ENCODE data around the gene CLEC1A.

CLEC1A gene

DNA sequence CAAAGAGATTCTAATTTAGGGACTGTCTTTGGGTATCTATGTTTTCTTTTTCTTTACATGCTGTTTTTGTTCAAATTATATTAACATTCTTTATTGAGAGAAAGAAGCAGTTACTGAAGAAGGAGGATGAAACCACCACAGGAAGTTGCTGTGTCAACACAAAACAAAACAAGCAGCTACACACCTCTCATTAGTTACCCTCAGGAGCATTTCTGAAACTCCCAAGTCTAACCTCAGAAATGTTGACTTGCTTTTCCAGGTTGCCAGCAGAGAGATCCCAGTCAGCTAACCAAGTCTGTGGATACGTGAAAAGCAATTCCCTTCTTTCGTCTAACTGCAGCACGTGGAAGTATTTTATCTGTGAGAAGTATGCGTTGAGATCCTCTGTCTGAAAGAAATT, 33.5 kb downstream of the CLEC1A start:
- Histone ChIP-seq H2BK12ac (ENCODE audit: low read length) (no peak overlapping the region), H3K4me2 (ENCODE audit: insufficient read depth, low read length, poor library complexity, severe bottlenecking) (no peak overlapping the region), H3K27me3 (ENCODE audit: control insufficient read depth in 3 of 3, insufficient read depth in 3 of 3, low read depth in 1 of 3, low read length in 3 of 3) (no peaks in the 10 kb centered on the region), H3K14ac (ENCODE audit: low read length) (no peak overlapping the region), H2BK15ac (ENCODE audit: low read length) (no peak overlapping the region), H3K4me1 (ENCODE audit: control insufficient read depth in 2 of 2, insufficient read depth in 1 of 2, low read depth in 1 of 2, low read length in 2 of 2) (peaks cover 0 to 2% of the 10 kb centered on the region in 2 donors), H3K9me3 (replicated peaks in 1 of 2; ENCODE audit: control insufficient read depth in 2 of 2, insufficient read depth in 1 of 2, low read depth in 1 of 2, low read length in 2 of 2) (no peaks in the 10 kb centered on the region), H3K27ac (replicated peaks; ENCODE audit: low read length) (no peak overlapping the region), H3K9ac (ENCODE audit: low read depth, low read length, poor library complexity) (no peak overlapping the region), H3K79me1 (ENCODE audit: low read depth, low read length) (no peaks in the 10 kb centered on the region), H4K91ac (ENCODE audit: low read depth, low read length, poor library complexity) (no peak overlapping the region), H2AK5ac (ENCODE audit: low read depth, low read length) (no peak overlapping the region), H3K36me3 (replicated peaks in 1 of 2; ENCODE audit: control insufficient read depth in 2 of 2, insufficient read depth in 2 of 2, low read length in 2 of 2) (no peaks in the 10 kb centered on the region), H3K18ac (ENCODE audit: low read length) (no peak overlapping the region), H3K23ac (ENCODE audit: low read depth, low read length, poor library complexity) (no peak overlapping the region), H4K8ac (ENCODE audit: low read depth, low read length) (no peak overlapping the region), H3K4me3 (ENCODE audit: low read length in 2 of 2) (no peak overlapping the region), H2BK120ac (ENCODE audit: low read depth, low read length) (no peak overlapping the region), H2BK5ac (ENCODE audit: low read length) (no peak overlapping the region), H3K4ac (ENCODE audit: low read length) (no peak overlapping the region), H2AFZ (ENCODE audit: low read length) (no peak overlapping the region)
- DNase-seq (ENCODE audit: low spot score): no peak
- WGBS, 2 donors (ENCODE audit: extremely low coverage in 2 of 2, insufficient read length in 2 of 2, insufficient replicate concordance in 1 of 2): no CpG with 5 or more reads among the region's 4 CpGs

DNA sequence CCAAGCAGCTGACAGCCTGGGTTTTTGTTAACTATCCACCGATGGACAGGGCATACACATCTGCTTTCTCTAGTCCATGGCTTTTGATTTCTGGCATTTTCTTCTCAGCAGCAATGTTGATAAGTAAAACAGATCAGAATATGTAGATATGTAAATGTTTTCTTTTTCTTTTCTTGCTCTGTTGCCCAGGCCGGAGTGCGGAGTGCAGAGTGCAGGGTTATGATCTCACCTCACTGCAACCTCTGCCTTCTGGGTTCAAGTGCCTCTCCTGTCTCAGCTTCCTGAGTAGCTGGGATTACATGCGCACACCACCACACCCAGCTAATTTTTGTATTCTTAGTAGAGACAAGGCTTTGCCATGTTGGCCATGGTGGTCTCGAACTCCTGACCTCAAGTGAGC, 40.4 kb downstream of the CLEC1A start:
- H3K4ac ChIP-seq (ENCODE audit: low read length): no peak overlapping the region
- H3K4me3 ChIP-seq (ENCODE audit: low read length in 2 of 2): no peak overlapping the region
- no peak overlapping the region for H3K18ac ChIP-seq (ENCODE audit: low read length)
- no CpG with 5 or more reads among the region's 5 CpGs for WGBS, 2 donors (ENCODE audit: extremely low coverage in 2 of 2, insufficient read length in 2 of 2, insufficient replicate concordance in 1 of 2)
- no peak overlapping the region for H2BK5ac ChIP-seq (ENCODE audit: low read length)
- H3K23ac ChIP-seq (ENCODE audit: low read depth, low read length, poor library complexity): no peak overlapping the region
- H3K14ac ChIP-seq (ENCODE audit: low read length): no peak overlapping the region
- H2BK120ac ChIP-seq (ENCODE audit: low read depth, low read length): no peak overlapping the region
- H2BK15ac ChIP-seq (ENCODE audit: low read length): no peak overlapping the region
- no peaks in the 10 kb centered on the region for H3K4me1 ChIP-seq (ENCODE audit: control insufficient read depth in 2 of 2, insufficient read depth in 1 of 2, low read depth in 1 of 2, low read length in 2 of 2)
- DNase-seq (ENCODE audit: low spot score): no peak
- H4K91ac ChIP-seq (ENCODE audit: low read depth, low read length, poor library complexity): no peak overlapping the region
- H4K8ac ChIP-seq (ENCODE audit: low read depth, low read length): no peak overlapping the region
- H2AFZ ChIP-seq (ENCODE audit: low read length): no peak overlapping the region
- H2AK5ac ChIP-seq (ENCODE audit: low read depth, low read length): no peak overlapping the region
- H3K27me3 ChIP-seq (ENCODE audit: control insufficient read depth in 3 of 3, insufficient read depth in 3 of 3, low read depth in 1 of 3, low read length in 3 of 3): no peaks in the 10 kb centered on the region
- H3K27ac ChIP-seq (replicated peaks; ENCODE audit: low read length): no peak overlapping the region
- H3K36me3 ChIP-seq (replicated peaks in 1 of 2; ENCODE audit: control insufficient read depth in 2 of 2, insufficient read depth in 2 of 2, low read length in 2 of 2): no peaks in the 10 kb centered on the region
- no peak overlapping the region for H2BK12ac ChIP-seq (ENCODE audit: low read length)
- H3K4me2 ChIP-seq (ENCODE audit: insufficient read depth, low read length, poor library complexity, severe bottlenecking): no peak overlapping the region
- no peaks in the 10 kb centered on the region for H3K79me1 ChIP-seq (ENCODE audit: low read depth, low read length)
- H3K9ac ChIP-seq (ENCODE audit: low read depth, low read length, poor library complexity): no peak overlapping the region
- no peaks in the 10 kb centered on the region for H3K9me3 ChIP-seq (replicated peaks in 1 of 2; ENCODE audit: control insufficient read depth in 2 of 2, insufficient read depth in 1 of 2, low read depth in 1 of 2, low read length in 2 of 2)

DNA sequence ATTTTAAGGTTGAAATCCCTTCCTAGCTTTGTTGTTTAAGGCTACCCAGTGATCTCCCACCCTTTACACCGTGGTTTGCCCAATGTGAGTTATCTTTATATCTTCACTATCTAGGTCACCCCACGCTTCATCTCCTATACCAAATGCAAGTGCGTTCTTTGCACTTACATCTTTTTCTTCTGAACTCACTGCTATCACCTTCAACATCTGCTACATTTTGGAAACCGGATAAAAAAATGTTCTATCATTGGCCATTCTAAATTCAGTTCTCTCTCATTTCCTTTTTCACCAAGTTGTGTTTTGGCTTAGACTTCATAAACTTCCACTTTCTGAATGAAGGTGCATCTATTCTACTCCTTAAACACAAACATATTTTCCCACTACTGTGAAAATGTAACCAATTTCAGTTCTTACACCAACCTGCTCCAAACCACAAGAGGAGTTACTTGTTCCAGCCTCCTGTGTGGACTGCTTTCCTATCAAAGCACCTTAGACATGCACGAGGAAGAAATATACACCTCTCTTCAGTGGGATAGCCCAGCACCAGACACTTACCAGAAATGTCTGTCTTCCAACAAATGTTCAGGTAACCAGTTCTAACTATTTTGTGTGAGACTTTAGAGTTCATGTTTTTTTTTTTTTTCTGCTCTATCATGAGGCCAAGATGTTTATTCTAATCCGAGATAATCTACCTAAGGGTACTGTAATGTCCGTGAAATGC, 46.4 kb downstream of the CLEC1A start:
- H4K8ac ChIP-seq (ENCODE audit: low read depth, low read length): no peak overlapping the region
- H4K91ac ChIP-seq (ENCODE audit: low read depth, low read length, poor library complexity): no peak overlapping the region
- no peak overlapping the region for H3K27ac ChIP-seq (replicated peaks; ENCODE audit: low read length)
- H3K27me3 ChIP-seq (ENCODE audit: control insufficient read depth in 3 of 3, insufficient read depth in 3 of 3, low read depth in 1 of 3, low read length in 3 of 3): no peaks in the 10 kb centered on the region
- H3K4ac ChIP-seq (ENCODE audit: low read length): no peak overlapping the region
- no peak overlapping the region for H2AFZ ChIP-seq (ENCODE audit: low read length)
- no peaks in the 10 kb centered on the region for H3K36me3 ChIP-seq (replicated peaks in 1 of 2; ENCODE audit: control insufficient read depth in 2 of 2, insufficient read depth in 2 of 2, low read length in 2 of 2)
- no peaks in the 10 kb centered on the region for H3K79me1 ChIP-seq (ENCODE audit: low read depth, low read length)
- H3K23ac ChIP-seq (ENCODE audit: low read depth, low read length, poor library complexity): no peak overlapping the region
- H3K14ac ChIP-seq (ENCODE audit: low read length): no peak overlapping the region
- no peaks in the 10 kb centered on the region for H3K4me1 ChIP-seq (ENCODE audit: control insufficient read depth in 2 of 2, insufficient read depth in 1 of 2, low read depth in 1 of 2, low read length in 2 of 2)
- H3K4me3 ChIP-seq (ENCODE audit: low read length in 2 of 2): no peak overlapping the region
- H3K18ac ChIP-seq (ENCODE audit: low read length): no peak overlapping the region
- no peak for DNase-seq (ENCODE audit: low spot score)
- no CpG with 5 or more reads among the region's 7 CpGs for WGBS, 2 donors (ENCODE audit: extremely low coverage in 2 of 2, insufficient read length in 2 of 2, insufficient replicate concordance in 1 of 2)
- no peak overlapping the region for H2BK120ac ChIP-seq (ENCODE audit: low read depth, low read length)
- H2BK5ac ChIP-seq (ENCODE audit: low read length): no peak overlapping the region
- H3K4me2 ChIP-seq (ENCODE audit: insufficient read depth, low read length, poor library complexity, severe bottlenecking): no peak overlapping the region
- H3K9me3 ChIP-seq (replicated peaks in 1 of 2; ENCODE audit: control insufficient read depth in 2 of 2, insufficient read depth in 1 of 2, low read depth in 1 of 2, low read length in 2 of 2): no peaks in the 10 kb centered on the region
- H3K9ac ChIP-seq (ENCODE audit: low read depth, low read length, poor library complexity): no peak overlapping the region
- no peak overlapping the region for H2AK5ac ChIP-seq (ENCODE audit: low read depth, low read length)
- H2BK15ac ChIP-seq (ENCODE audit: low read length): no peak overlapping the region
- H2BK12ac ChIP-seq (ENCODE audit: low read length): no peak overlapping the region

GRCh38 chr12:10048526-10048925, 50.3 kb downstream of the CLEC1A start:
- Histone ChIP-seq H3K9ac (ENCODE audit: low read depth, low read length, poor library complexity) (no peak overlapping the region), H3K27me3 (ENCODE audit: control insufficient read depth in 3 of 3, insufficient read depth in 3 of 3, low read depth in 1 of 3, low read length in 3 of 3) (no peaks in the 10 kb centered on the region), H3K36me3 (replicated peaks in 1 of 2; ENCODE audit: control insufficient read depth in 2 of 2, insufficient read depth in 2 of 2, low read length in 2 of 2) (no peaks in the 10 kb centered on the region), H2AK5ac (ENCODE audit: low read depth, low read length) (no peak overlapping the region), H4K91ac (ENCODE audit: low read depth, low read length, poor library complexity) (no peak overlapping the region), H2BK15ac (ENCODE audit: low read length) (no peak overlapping the region), H3K4me1 (ENCODE audit: control insufficient read depth in 2 of 2, insufficient read depth in 1 of 2, low read depth in 1 of 2, low read length in 2 of 2) (no peaks in the 10 kb centered on the region), H2BK5ac (ENCODE audit: low read length) (no peak overlapping the region), H3K4me3 (ENCODE audit: low read length in 2 of 2) (no peak overlapping the region), H3K27ac (replicated peaks; ENCODE audit: low read length) (no peak overlapping the region), H3K14ac (ENCODE audit: low read length) (no peak overlapping the region), H2BK120ac (ENCODE audit: low read depth, low read length) (no peak overlapping the region), H3K23ac (ENCODE audit: low read depth, low read length, poor library complexity) (no peak overlapping the region), H2BK12ac (ENCODE audit: low read length) (no peak overlapping the region), H2AFZ (ENCODE audit: low read length) (no peak overlapping the region), H3K79me1 (ENCODE audit: low read depth, low read length) (no peaks in the 10 kb centered on the region), H3K9me3 (replicated peaks in 1 of 2; ENCODE audit: control insufficient read depth in 2 of 2, insufficient read depth in 1 of 2, low read depth in 1 of 2, low read length in 2 of 2) (no peaks in the 10 kb centered on the region), H3K18ac (ENCODE audit: low read length) (no peak overlapping the region), H4K8ac (ENCODE audit: low read depth, low read length) (no peak overlapping the region), H3K4me2 (ENCODE audit: insufficient read depth, low read length, poor library complexity, severe bottlenecking) (no peak overlapping the region), H3K4ac (ENCODE audit: low read length) (no peak overlapping the region)
- no peak for DNase-seq (ENCODE audit: low spot score)
- WGBS, 2 donors (ENCODE audit: extremely low coverage in 2 of 2, insufficient read length in 2 of 2, insufficient replicate concordance in 1 of 2): no CpG with 5 or more reads among the region's 3 CpGs
